Stimulated activated CD8-positive, alpha-beta memory T cell treated with anti-CD3 and anti-CD28 coated beads, Interleukin-15, amount 100 ng/mL, for 24 hours (primary cell): ENCODE measurements around the gene SLC25A25.
A peak's percentile ranks its signal among the peaks of the same experiment; 100 is the strongest.
"Not testable (repeated sequence)": the region's sequence is repeated elsewhere in the genome, so short reads cannot be mapped to it uniquely, and the experiment has no call there.

Experiments
- DNase-seq: peaks from one replicate; pipeline ENCODE4 v3.0.0-alpha.2; 2020; ENCODE audit warnings: low read depth

SLC25A25 gene

GRCh38 chr9:128109050-128109709, 41.1 kb downstream of the SLC25A25 start:
- DNase-seq: no peak

GRCh38 chr9:128111726-128112125, 43.7 kb downstream of the SLC25A25 start:
- not testable (repeated sequence) for DNase-seq

- no peak for DNase-seq
Measured at GRCh38 chr9:128113526-128114325, 45.7 kb downstream of the SLC25A25 start.

GRCh38 chr9:128114326-128115186, 46.5 kb downstream of the SLC25A25 start:
- DNase-seq: no peak

GRCh38 chr9:128115187-128116103, 47.4 kb downstream of the SLC25A25 start:
- DNase-seq: no peak

GRCh38 chr9:128116104-128117083, 48.4 kb downstream of the SLC25A25 start:
- DNase-seq: no peak

GRCh38 chr9:128117613-128118471, 49.8 kb downstream of the SLC25A25 start:
- peak; percentile 100 for DNase-seq

GRCh38 chr9:128118472-128118857, 50.4 kb downstream of the SLC25A25 start:
- no peak for DNase-seq

GRCh38 chr9:128118971-128119665, 51.1 kb downstream of the SLC25A25 start:
- no peak for DNase-seq

- no peak for DNase-seq
Measured at GRCh38 chr9:128120061-128120740, 52.2 kb downstream of the SLC25A25 start.

GRCh38 chr9:128120741-128121465, 52.9 kb downstream of the SLC25A25 start:
- no peak for DNase-seq

- DNase-seq: no peak
Measured at GRCh38 chr9:128121466-128121810, 53.4 kb downstream of the SLC25A25 start.

- no peak for DNase-seq
Measured at GRCh38 chr9:128121924-128122808, 54.1 kb downstream of the SLC25A25 start.

- no peak for DNase-seq
Measured at GRCh38 chr9:128122809-128123175, 54.8 kb downstream of the SLC25A25 start.

GRCh38 chr9:128123451-128124080, 55.5 kb downstream of the SLC25A25 start:
- no peak for DNase-seq

- no peak for DNase-seq
Measured at GRCh38 chr9:128124451-128124850, 56.4 kb downstream of the SLC25A25 start.
